Upper lobe of right lung (tissue), 1 donor: Measurements from ENCODE around the gene BNC2. TPM values are rescaled to one million over a fixed set of nuclear protein-coding genes. Genes with fewer than 3 reads are reported as not detected.

Experiments used
- ATAC-seq: fragments of 200-7000 bp; cut with Tn5 transposase; one replicate; pipeline ENCODE4 v1.9.1; 2020; ENCODE audit warnings: mild to moderate bottlenecking, moderate library complexity
- DNase-seq: peaks from one replicate; pipeline ENCODE4 v3.0.0-alpha.2; 2020
- H3K27ac ChIP-seq: fragments of 200-600 bp; one replicate; pipeline ENCODE4 v1.8.0; 2022
- H3K27me3 ChIP-seq: fragments of 200-600 bp; one replicate; pipeline ENCODE4 v1.8.0; 2022; ENCODE audit warnings: mild to moderate bottlenecking
- H3K36me3 ChIP-seq: fragments of 200-600 bp; one replicate; pipeline ENCODE4 v1.8.0; 2022
- H3K4me1 ChIP-seq: fragments of 200-600 bp; one replicate; pipeline ENCODE4 v1.8.0; 2022
- H3K4me3 ChIP-seq: fragments of 200-600 bp; one replicate; pipeline ENCODE4 v1.8.0; 2022; ENCODE audit warnings: mild to moderate bottlenecking
- H3K9me3 ChIP-seq: fragments of 200-600 bp; one replicate; pipeline ENCODE4 v1.8.0; 2022
- CTCF ChIP-seq: fragments of 200-600 bp; IDR thresholded peaks from one replicate; pipeline ENCODE4 v1.8.0; 2022; ENCODE audit warnings: antibody characterized with exemption
- intact Hi-C: fragments of 100-400 bp; cut with DNase I; formaldehyde crosslinking; loops from one replicate; pipeline ENCODE4 v1.11.0; 2022
- total RNA-seq: library from RNA; stranded (reverse); fragmentation: NEBNext Ultra II Directional; extraction: Animal tissue kit (Norgen Biotek cat#: 25700); gene quantifications from one replicate; pipeline ENCODE4 v1.2.1, GENCODE V29; 2021
- donor health status: DM: no; HTN: yes; CAD: no; lungs with severe emphysema.

The BNC2 gene
- total RNA-seq, 1 donor from 2014 or later = 18.1 TPM

DNA sequence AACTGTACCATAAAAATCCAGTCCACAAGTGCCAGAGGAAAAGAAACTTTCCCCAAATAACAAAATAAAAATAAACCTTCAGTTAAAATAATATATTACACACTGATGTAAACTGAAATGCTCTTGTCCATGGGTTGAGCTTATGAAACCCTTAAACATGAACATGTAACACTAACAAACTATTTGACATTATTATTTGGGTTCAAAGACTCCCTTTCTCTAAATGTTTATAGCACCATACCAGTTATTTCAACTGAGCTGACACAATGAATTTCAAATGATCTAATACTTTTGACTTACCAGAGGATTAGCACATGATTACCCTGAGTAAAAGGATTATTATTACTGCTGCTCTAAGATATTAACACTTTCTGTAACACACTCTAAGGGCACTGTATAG is 251.1 kb downstream of the BNC2 start:
- Histone ChIP-seq H3K27ac (no peak overlapping the region), H3K9me3 (no peaks in the 10 kb centered on the region), H3K27me3 (no peaks in the 10 kb centered on the region), H3K4me1 (no peaks in the 10 kb centered on the region), H3K4me3 (no peak overlapping the region), H3K36me3 (no peaks in the 10 kb centered on the region)
- no peak for DNase-seq
- no peak for ATAC-seq
- intact Hi-C loops = no loop called here
- TF ChIP-seq CTCF = no peak

DNA sequence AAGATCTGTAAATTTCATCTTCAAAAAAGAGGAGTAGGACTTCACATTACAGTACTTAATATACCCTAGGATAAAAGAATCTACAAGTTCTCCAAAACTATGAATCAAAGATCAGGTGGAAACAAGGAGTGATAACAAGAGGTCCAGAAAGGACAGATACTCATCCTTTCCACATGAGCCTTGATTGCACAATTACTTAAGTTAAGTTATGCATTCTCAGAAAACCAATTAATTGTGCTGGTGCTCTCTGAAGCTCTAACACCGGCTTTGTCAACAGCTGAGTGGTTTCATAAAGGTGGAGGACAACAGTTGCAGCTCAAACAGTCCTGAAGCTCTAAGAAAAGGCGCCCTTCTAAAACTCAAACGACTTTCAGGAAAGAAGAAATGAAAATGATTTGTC is 251.9 kb downstream of the BNC2 start:
- Histone ChIP-seq H3K9me3 (no peaks in the 10 kb centered on the region), H3K27ac (no peak overlapping the region), H3K27me3 (no peaks in the 10 kb centered on the region), H3K4me3 (no peak overlapping the region), H3K4me1 (no peaks in the 10 kb centered on the region), H3K36me3 (no peaks in the 10 kb centered on the region)
- ATAC-seq (no peak), DNase-seq (no peak)
- no peak for TF ChIP-seq CTCF
- intact Hi-C loops = no loop called here

DNA sequence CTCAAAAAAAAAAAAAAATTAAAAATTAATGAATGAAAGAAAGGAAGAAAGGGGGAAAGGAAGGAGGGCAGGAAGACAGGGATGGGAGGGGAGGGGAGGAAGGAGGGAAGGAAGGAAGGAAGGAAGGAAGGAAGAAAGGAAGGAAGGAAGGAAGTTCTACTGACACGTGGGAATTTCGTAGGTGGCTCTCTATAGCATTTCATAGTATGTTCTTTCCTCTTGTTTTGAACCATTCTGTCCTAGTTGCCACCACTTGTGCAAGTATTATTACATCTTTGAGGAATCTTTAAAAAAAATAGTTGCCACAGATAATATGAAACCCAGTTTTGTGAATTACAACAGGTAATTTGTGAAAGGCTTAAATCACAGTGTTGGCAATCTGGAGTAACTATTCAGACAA is 253.8 kb downstream of the BNC2 start:
- Histone ChIP-seq H3K4me1 (no peaks in the 10 kb centered on the region), H3K4me3 (no peak overlapping the region), H3K36me3 (no peaks in the 10 kb centered on the region), H3K27ac (no peak overlapping the region), H3K27me3 (no peaks in the 10 kb centered on the region), H3K9me3 (no peaks in the 10 kb centered on the region)
- no peak for TF ChIP-seq CTCF
- ATAC-seq = no peak
- intact Hi-C loops = no loop called here
- no peak for DNase-seq

- H3K4me1 ChIP-seq = no peaks in the 10 kb centered on the region
Measured at GRCh38 chr9:16615451-16615850, 255.0 kb downstream of the BNC2 start.

GRCh38 chr9:16613605-16614004 is 256.9 kb downstream of the BNC2 start:
- Histone ChIP-seq H3K4me1 (no peaks in the 10 kb centered on the region), H3K36me3 (no peaks in the 10 kb centered on the region), H3K27ac (no peak overlapping the region), H3K9me3 (no peaks in the 10 kb centered on the region), H3K4me3 (no peak overlapping the region), H3K27me3 (no peaks in the 10 kb centered on the region)
- ATAC-seq (no peak), DNase-seq (no peak)
- no peak for TF ChIP-seq CTCF
- intact Hi-C loops = no loop called here

More at GRCh38 chr9:16615451-16615850, 255.0 kb downstream of the BNC2 start:
- no peak overlapping the region for H3K4me3 ChIP-seq
- no peak for ATAC-seq
- no peak overlapping the region for H3K27ac ChIP-seq
- TF ChIP-seq CTCF = no peak
- intact Hi-C loops = no loop called here
- H3K36me3 ChIP-seq = no peaks in the 10 kb centered on the region
- H3K27me3 ChIP-seq = no peaks in the 10 kb centered on the region
- no peak for DNase-seq
- H3K9me3 ChIP-seq = no peaks in the 10 kb centered on the region

GRCh38 chr9:16613051-16613450 is 257.4 kb downstream of the BNC2 start:
- Histone ChIP-seq H3K27me3 (no peaks in the 10 kb centered on the region), H3K27ac (no peak overlapping the region), H3K9me3 (no peaks in the 10 kb centered on the region), H3K4me1 (no peaks in the 10 kb centered on the region), H3K36me3 (no peaks in the 10 kb centered on the region), H3K4me3 (no peak overlapping the region)
- DNase-seq (no peak), ATAC-seq (no peak)
- no peak for TF ChIP-seq CTCF
- intact Hi-C loops = no loop called here
